OCI-LY3 (cell line): ENCODE measurements around the gene MIER3.

Experiments used
- H2AFZ ChIP-seq: fragments of 200-600, 300-600 bp; shearing (Covaris generic); 2 replicates; pipeline ENCODE4 v1.6.0; 2014; ENCODE audit warnings: antibody characterized with exemption, low read depth, low read length
- H3K27ac ChIP-seq: fragments of 200-600, 300-600 bp; sonication (generic); 2 replicates; pipeline ENCODE4 v1.5.1; 2014; ENCODE audit warnings: mild to moderate bottlenecking, low read length, moderate library complexity, mixed read lengths
- H3K27me3 ChIP-seq: fragments of 200-600, 300-600 bp; sonication (generic); 2 replicates; pipeline ENCODE4 v1.6.1; 2014; ENCODE audit warnings: low read depth, low read length, mixed read lengths
- H3K36me3 ChIP-seq: fragments of 200-600, 300-600 bp; sonication (generic); replicated peaks from 2 replicates; pipeline ENCODE3; 2014; ENCODE audit warnings: low read depth, low read length, mixed read lengths
- H3K4me1 ChIP-seq: fragments of 300-600, 200-600 bp; sonication (generic); 2 replicates; pipeline ENCODE4 v1.6.1; 2014; ENCODE audit warnings: low read length, mixed read lengths
- H3K4me2 ChIP-seq: fragments of 200-600, 300-600 bp; sonication (generic); 2 replicates; pipeline ENCODE4 v1.6.1; 2014; ENCODE audit warnings: low read length, mixed read lengths
- H3K4me3 ChIP-seq: fragments of 300-600, 200-600 bp; sonication (generic); 2 replicates; pipeline ENCODE4 v1.5.1; 2014; ENCODE audit warnings: antibody characterized with exemption, mild to moderate bottlenecking, low read length, moderate library complexity
- H3K79me2 ChIP-seq: fragments of 300-600, 200-600 bp; shearing (Covaris generic); 2 replicates; pipeline ENCODE4 v1.6.1; 2014; ENCODE audit warnings: mild to moderate bottlenecking, low read length, mixed read lengths
- H3K9ac ChIP-seq: fragments of 300-600, 200-600 bp; shearing (Covaris generic); 2 replicates; pipeline ENCODE4 v1.6.0; 2014; ENCODE audit warnings: mild to moderate bottlenecking, low read length, moderate library complexity
- H3K9me3 ChIP-seq: fragments of 200-600, 300-600 bp; shearing (Covaris generic); 2 replicates; pipeline ENCODE4 v1.6.1; 2014; ENCODE audit warnings: low read length, mixed read lengths; ENCODE audit not compliant: insufficient read depth
- H4K20me1 ChIP-seq: fragments of 200-600, 300-600 bp; sonication (generic); 2 replicates; pipeline ENCODE4 v1.6.1; 2016; ENCODE audit warnings: low read length, mixed read lengths; ENCODE audit not compliant: insufficient read depth
- EZH2phosphoT487 ChIP-seq: fragments of 200-600 bp; shearing (Covaris generic); IDR thresholded peaks from 2 replicates; pipeline ENCODE4 v1.6.1; 2018; ENCODE audit warnings: antibody characterized with exemption, mixed run types, low read depth
- TF ChIP-seq, protein P1 (sequence below): fragments of 200-600, 300-600 bp; sonication (generic); IDR thresholded peaks from 2 replicates; pipeline ENCODE4 v1.5.1; 2014; ENCODE audit warnings: antibody characterized with exemption, low read length, low read depth

Gene MIER3

DNA sequence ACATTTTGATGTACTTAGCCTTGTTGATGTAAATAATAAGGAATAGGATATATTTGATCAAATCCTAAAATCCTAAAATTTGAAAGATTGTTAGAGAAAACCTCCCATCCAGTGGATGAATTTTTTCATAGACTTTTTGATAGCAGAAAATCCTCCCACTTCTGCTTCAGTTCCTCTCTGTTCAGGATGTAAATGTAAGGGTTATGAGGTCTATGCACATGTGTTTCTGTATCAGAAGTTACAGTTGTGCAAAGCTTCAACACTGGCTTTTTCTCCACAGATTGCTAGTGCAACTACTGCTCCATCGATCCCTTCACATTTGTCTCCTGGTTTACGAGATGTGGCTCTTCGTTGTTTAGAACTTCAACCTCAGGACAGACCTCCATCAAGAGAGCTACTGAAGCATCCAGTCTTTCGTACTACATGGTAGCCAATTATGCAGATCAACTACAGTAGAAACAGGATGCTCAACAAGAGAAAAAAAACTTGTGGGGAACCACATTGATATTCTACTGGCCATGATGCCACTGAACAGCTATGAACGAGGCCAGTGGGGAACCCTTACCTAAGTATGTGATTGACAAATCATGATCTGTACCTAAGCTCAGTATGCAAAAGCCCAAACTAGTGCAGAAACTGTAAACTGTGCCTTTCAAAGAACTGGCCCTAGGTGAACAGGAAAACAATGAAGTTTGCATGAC, 58.5 kb downstream of the MIER3 start:
- no peak overlapping the region for H3K9ac ChIP-seq
- no peaks in the 10 kb centered on the region for H4K20me1 ChIP-seq
- no peaks in the 10 kb centered on the region for H3K79me2 ChIP-seq
- no peaks in the 10 kb centered on the region for H3K9me3 ChIP-seq
- H3K27me3 ChIP-seq = no peaks in the 10 kb centered on the region
- H3K4me3 ChIP-seq = no peak overlapping the region
- H3K27ac ChIP-seq = no peak overlapping the region
- no peak overlapping the region for H3K4me2 ChIP-seq
- H3K4me1 ChIP-seq = no peaks in the 10 kb centered on the region
- TF ChIP-seq EZH2phosphoT487 = no peak
- TF ChIP-seq, protein P1, sequence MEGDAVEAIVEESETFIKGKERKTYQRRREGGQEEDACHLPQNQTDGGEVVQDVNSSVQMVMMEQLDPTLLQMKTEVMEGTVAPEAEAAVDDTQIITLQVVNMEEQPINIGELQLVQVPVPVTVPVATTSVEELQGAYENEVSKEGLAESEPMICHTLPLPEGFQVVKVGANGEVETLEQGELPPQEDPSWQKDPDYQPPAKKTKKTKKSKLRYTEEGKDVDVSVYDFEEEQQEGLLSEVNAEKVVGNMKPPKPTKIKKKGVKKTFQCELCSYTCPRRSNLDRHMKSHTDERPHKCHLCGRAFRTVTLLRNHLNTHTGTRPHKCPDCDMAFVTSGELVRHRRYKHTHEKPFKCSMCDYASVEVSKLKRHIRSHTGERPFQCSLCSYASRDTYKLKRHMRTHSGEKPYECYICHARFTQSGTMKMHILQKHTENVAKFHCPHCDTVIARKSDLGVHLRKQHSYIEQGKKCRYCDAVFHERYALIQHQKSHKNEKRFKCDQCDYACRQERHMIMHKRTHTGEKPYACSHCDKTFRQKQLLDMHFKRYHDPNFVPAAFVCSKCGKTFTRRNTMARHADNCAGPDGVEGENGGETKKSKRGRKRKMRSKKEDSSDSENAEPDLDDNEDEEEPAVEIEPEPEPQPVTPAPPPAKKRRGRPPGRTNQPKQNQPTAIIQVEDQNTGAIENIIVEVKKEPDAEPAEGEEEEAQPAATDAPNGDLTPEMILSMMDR = no peak
- peaks cover 36% of the 10 kb centered on the region for H3K36me3 ChIP-seq
- H2AFZ ChIP-seq = no peak overlapping the region

DNA sequence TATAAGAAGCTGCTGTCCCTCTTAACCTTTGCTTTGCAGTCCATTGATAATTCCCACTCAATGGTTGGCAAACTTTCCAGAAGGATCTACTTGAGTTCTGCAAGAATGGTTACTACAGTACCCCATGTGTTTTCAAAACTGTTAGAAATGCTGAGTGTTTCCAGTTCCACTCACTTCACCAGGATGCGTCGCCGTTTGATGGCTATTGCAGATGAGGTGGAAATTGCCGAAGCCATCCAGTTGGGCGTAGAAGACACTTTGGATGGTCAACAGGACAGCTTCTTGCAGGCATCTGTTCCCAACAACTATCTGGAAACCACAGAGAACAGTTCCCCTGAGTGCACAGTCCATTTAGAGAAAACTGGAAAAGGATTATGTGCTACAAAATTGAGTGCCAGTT, 70.4 kb downstream of the MIER3 start:
- H3K36me3 ChIP-seq = peaks cover 69% of the 10 kb centered on the region

DNA sequence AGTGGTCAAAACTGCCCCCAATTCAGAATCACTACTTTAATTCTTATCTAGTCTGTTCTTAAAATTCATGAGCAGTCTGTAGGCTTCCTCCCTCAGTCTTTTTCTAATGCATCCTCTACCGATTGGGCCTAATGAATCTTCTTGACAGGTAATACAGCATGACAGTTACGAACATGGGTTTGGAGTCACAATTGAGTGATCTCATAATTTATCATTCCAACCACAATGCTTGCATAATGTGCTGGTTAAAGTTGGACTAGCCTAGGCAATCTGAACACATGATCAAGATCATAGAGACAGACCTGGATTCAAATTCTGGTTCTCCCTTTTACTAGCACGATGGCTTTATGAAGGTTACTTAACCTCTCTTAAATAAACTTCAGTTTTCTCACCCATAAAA, 75.6 kb downstream of the MIER3 start:
- Histone ChIP-seq H3K9ac (no peak overlapping the region), H4K20me1 (peaks cover 6% of the 10 kb centered on the region; the same call in 1 of the 2 replicates), H3K27me3 (no peaks in the 10 kb centered on the region), H3K4me2 (no peak overlapping the region), H3K36me3 (peaks cover 67% of the 10 kb centered on the region), H3K79me2 (peaks cover 7% of the 10 kb centered on the region), H3K9me3 (no peaks in the 10 kb centered on the region), H3K4me3 (no peak overlapping the region), H3K4me1 (peaks cover 13% of the 10 kb centered on the region), H3K27ac (no peak overlapping the region), H2AFZ (no peak overlapping the region)
- TF ChIP-seq, protein P1 = no peak
- TF ChIP-seq EZH2phosphoT487 = no peak

More for the DNA sequence above, 70.4 kb downstream of the MIER3 start:
- Histone ChIP-seq H3K27me3 (no peaks in the 10 kb centered on the region), H3K4me1 (no peaks in the 10 kb centered on the region), H3K9ac (no peak overlapping the region), H3K27ac (no peak overlapping the region), H2AFZ (no peak overlapping the region), H4K20me1 (no peaks in the 10 kb centered on the region), H3K4me3 (no peak overlapping the region), H3K9me3 (no peaks in the 10 kb centered on the region), H3K79me2 (peaks cover 4% of the 10 kb centered on the region), H3K4me2 (no peak overlapping the region)
- TF ChIP-seq, protein P1 = no peak
- no peak for TF ChIP-seq EZH2phosphoT487

DNA sequence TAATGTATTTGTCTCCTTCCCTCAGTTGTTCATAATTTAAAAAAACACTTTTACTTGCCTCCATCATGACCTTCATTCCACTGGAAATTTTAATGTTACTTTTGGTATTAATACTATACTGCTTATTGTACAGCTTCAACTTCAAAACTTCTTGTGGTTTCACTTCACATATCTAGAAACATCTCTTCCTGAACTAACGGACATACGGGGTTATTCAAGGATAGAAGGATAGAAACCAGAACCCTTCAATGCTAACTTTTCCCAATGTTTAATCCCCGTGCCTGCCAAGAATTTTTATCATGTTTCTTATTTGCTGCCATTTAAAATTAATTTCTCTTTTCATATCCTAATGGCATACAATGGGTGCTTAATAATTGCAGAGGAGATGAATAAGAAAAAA, 78.9 kb downstream of the MIER3 start:
- H3K4me3 ChIP-seq = no peak overlapping the region
- H4K20me1 ChIP-seq = peaks cover 6% of the 10 kb centered on the region; the same call in 1 of the 2 replicates
- H3K4me1 ChIP-seq = peaks cover 13% of the 10 kb centered on the region
- no peaks in the 10 kb centered on the region for H3K9me3 ChIP-seq
- no peak for TF ChIP-seq EZH2phosphoT487
- TF ChIP-seq, protein P1 = no peak
- H3K79me2 ChIP-seq = peaks cover 7% of the 10 kb centered on the region
- H3K27ac ChIP-seq = no peak overlapping the region
- no peaks in the 10 kb centered on the region for H3K27me3 ChIP-seq
- no peak overlapping the region for H3K9ac ChIP-seq
- peaks cover 45% of the 10 kb centered on the region for H3K36me3 ChIP-seq
- H3K4me2 ChIP-seq = no peak overlapping the region
- H2AFZ ChIP-seq = no peak overlapping the region
